HL-60 (cell line): ENCODE measurements around the gene CCDC197.
A peak's percentile ranks its signal among the peaks of the same experiment; 100 is the strongest.

Source experiments
- DNase-seq, 2 experiments: peaks; one replicate each; pipeline ENCODE4 v3.0.0-alpha.2; 2010 to 2020; ENCODE audit warnings: low read depth in 1 of 2, low spot score in 1 of 2
- H3K27ac ChIP-seq: fragments of 250-450 bp; sonication (Bioruptor Pico); replicated peaks from 2 replicates; pipeline ENCODE4 v1.5.1; 2020; ENCODE audit warnings: mild to moderate bottlenecking, moderate library complexity
- H3K27me3 ChIP-seq: fragments of 250-450 bp; sonication (Bioruptor Pico); 2 replicates; pipeline ENCODE4 v1.5.1; 2021; ENCODE audit warnings: mild to moderate bottlenecking, moderate library complexity; ENCODE audit not compliant: insufficient read depth, poor library complexity, severe bottlenecking
- H3K4me3 ChIP-seq: replicated peaks from 2 replicates; pipeline ENCODE4 v1.5.1; 2011; ENCODE audit warnings: mild to moderate bottlenecking, control low read depth, low read length; ENCODE audit not compliant: insufficient read depth
- GABPA ChIP-seq: IDR thresholded peaks from 2 replicates; pipeline ENCODE4 v1.6.1; 2012; ENCODE audit warnings: low read depth
- POLR2AphosphoS5 ChIP-seq: IDR thresholded peaks from 2 replicates; pipeline ENCODE4 v1.6.1; 2012; ENCODE audit warnings: low read depth
- SPI1 ChIP-seq: IDR thresholded peaks from 2 replicates; pipeline ENCODE4 v1.6.1; 2012; ENCODE audit warnings: low read depth, mild to moderate bottlenecking, borderline replicate concordance
- TF ChIP-seq, protein P1 (sequence below): IDR thresholded peaks from one replicate; pipeline ENCODE4 v1.5.1; 2011; ENCODE audit warnings: low read length, control low read depth, inconsistent platforms; ENCODE audit not compliant: insufficient read depth
- TF ChIP-seq, protein P2 (sequence below): IDR thresholded peaks from 2 replicates; pipeline ENCODE4 v1.6.1; 2012; ENCODE audit warnings: low read depth; ENCODE audit not compliant: insufficient replicate concordance

CCDC197 gene

DNA sequence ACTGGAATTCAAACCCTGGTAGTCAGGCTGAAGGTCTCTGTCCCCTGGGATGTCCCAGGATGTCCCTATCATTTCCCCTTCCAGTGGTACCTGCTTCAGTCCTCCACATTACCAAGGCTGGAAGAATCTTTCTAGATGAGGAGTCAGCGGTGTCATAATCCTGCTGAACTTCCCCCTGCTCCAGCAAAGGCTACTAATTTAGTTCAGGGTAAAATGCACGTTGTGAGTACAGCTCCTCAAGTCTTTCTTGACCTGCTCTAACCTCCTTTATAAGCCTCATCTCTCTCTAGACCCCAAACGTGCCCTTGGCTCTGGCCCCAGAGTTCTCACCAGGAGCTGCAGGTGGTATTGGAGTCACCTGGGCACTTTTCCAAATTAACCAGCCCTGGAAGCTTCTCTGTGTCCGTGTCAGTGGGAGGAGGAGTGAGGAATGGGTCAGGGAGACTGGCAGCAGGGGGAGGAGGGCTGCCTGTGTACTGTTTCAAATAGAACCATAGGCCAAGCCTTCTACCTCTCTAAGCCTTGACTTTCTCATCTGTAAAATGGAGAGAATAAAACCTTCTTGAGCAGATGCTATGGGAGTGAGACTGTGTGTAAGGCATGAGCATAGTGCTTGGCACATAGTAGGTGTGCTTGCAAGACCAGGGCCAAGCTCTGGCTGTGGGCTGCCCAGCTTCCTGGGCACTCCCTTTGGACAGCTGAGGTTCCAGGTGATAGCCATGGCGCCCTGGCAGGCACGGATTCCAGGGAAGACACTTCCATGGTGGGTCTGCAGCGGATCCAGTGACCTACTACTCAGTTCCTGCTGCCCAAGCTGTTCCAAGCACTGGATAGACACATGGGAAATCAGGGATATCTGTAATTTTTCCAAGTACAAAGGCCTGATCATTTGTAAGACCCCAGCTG is 45.2 kb upstream of the CCDC197 start:
- 0 out of 2 replicates have a peak overlapping the region, but pooled peaks have one; percentile 28 for H3K27ac ChIP-seq
- no peak for TF ChIP-seq GABPA
- TF ChIP-seq SPI1 = no peak
- TF ChIP-seq, protein P1, sequence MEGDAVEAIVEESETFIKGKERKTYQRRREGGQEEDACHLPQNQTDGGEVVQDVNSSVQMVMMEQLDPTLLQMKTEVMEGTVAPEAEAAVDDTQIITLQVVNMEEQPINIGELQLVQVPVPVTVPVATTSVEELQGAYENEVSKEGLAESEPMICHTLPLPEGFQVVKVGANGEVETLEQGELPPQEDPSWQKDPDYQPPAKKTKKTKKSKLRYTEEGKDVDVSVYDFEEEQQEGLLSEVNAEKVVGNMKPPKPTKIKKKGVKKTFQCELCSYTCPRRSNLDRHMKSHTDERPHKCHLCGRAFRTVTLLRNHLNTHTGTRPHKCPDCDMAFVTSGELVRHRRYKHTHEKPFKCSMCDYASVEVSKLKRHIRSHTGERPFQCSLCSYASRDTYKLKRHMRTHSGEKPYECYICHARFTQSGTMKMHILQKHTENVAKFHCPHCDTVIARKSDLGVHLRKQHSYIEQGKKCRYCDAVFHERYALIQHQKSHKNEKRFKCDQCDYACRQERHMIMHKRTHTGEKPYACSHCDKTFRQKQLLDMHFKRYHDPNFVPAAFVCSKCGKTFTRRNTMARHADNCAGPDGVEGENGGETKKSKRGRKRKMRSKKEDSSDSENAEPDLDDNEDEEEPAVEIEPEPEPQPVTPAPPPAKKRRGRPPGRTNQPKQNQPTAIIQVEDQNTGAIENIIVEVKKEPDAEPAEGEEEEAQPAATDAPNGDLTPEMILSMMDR = no peak
- TF ChIP-seq, protein P2, sequence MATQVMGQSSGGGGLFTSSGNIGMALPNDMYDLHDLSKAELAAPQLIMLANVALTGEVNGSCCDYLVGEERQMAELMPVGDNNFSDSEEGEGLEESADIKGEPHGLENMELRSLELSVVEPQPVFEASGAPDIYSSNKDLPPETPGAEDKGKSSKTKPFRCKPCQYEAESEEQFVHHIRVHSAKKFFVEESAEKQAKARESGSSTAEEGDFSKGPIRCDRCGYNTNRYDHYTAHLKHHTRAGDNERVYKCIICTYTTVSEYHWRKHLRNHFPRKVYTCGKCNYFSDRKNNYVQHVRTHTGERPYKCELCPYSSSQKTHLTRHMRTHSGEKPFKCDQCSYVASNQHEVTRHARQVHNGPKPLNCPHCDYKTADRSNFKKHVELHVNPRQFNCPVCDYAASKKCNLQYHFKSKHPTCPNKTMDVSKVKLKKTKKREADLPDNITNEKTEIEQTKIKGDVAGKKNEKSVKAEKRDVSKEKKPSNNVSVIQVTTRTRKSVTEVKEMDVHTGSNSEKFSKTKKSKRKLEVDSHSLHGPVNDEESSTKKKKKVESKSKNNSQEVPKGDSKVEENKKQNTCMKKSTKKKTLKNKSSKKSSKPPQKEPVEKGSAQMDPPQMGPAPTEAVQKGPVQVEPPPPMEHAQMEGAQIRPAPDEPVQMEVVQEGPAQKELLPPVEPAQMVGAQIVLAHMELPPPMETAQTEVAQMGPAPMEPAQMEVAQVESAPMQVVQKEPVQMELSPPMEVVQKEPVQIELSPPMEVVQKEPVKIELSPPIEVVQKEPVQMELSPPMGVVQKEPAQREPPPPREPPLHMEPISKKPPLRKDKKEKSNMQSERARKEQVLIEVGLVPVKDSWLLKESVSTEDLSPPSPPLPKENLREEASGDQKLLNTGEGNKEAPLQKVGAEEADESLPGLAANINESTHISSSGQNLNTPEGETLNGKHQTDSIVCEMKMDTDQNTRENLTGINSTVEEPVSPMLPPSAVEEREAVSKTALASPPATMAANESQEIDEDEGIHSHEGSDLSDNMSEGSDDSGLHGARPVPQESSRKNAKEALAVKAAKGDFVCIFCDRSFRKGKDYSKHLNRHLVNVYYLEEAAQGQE = no peak
- TF ChIP-seq POLR2AphosphoS5 = no peak
- no peaks in the 10 kb centered on the region for H3K27me3 ChIP-seq
- DNase-seq = no peak
- H3K4me3 ChIP-seq = no peak overlapping the region

DNA sequence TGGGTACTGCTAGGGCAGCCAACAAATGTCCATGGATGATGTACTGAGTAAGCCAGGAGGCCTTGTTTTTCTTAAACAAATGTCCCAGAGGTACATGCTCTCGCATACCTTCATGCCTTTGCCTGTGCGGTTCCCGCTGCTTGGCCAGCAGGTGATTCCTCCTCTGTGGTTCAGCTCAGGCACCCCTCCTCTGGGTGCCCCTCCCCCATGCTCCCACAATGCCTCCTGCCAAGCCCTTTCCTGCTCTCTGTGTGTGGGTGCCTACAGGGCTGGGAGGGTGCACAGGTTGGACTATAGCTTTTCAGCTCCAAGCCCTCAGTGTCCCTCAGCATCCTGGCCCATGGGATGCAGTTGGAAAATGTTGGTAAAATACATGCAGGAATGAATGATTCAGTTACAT is 44.3 kb upstream of the CCDC197 start:
- DNase-seq = no peak
- no peak for TF ChIP-seq SPI1
- TF ChIP-seq, protein P1 = no peak
- TF ChIP-seq GABPA = no peak
- no peak for TF ChIP-seq POLR2AphosphoS5
- TF ChIP-seq, protein P2 = no peak
- no peaks in the 10 kb centered on the region for H3K27me3 ChIP-seq
- no peak overlapping the region for H3K27ac ChIP-seq
- H3K4me3 ChIP-seq = no peak overlapping the region

GRCh38 chr14:93953263-93953662 is 43.8 kb upstream of the CCDC197 start:
- H3K4me3 ChIP-seq = no peak overlapping the region
- TF ChIP-seq SPI1 = no peak
- no peak for TF ChIP-seq POLR2AphosphoS5
- TF ChIP-seq, protein P1 = no peak
- TF ChIP-seq, protein P2 = no peak
- TF ChIP-seq GABPA = no peak
- H3K27ac ChIP-seq = no peak overlapping the region
- no peak for DNase-seq
- H3K27me3 ChIP-seq = no peaks in the 10 kb centered on the region
